Natural killer cell (primary cell): ENCODE measurements around the gene BTN1A1. TPM values are rescaled to one million over a fixed set of nuclear protein-coding genes. Genes with fewer than 3 reads are reported as not detected.
A peak's percentile ranks its signal among the peaks of the same experiment; 100 is the strongest.
"Not testable (repeated sequence)": the region's sequence is repeated elsewhere in the genome, so short reads cannot be mapped to it uniquely, and the experiment has no call there.

Experiments used
- ATAC-seq, 3 donors: fragments of 150-1000 bp in 2 of 3; fragments of 200-7000 bp in 1 of 3; cut with Tn5 transposase; 1 replicate in 1 of 3; 2 replicates in 2 of 3; pipeline ENCODE4 v1.10.0; 2021; ENCODE audit warnings: mild to moderate bottlenecking in 2 of 3, moderate library complexity in 2 of 3
- DNase-seq, 2 donors: peaks; one replicate each; pipeline versions ENCODE4 v3.0.0 to v3.0.0-alpha.2; 2013 to 2021; ENCODE audit warnings: mixed read lengths in 1 of 2
- H3K27ac ChIP-seq: one replicate; pipeline ENCODE4 v1.5.1; 2013; ENCODE audit warnings: mild to moderate bottlenecking, low read length
- H3K27me3 ChIP-seq: one replicate; pipeline ENCODE4 v1.6.1; 2013; ENCODE audit warnings: low read length; ENCODE audit not compliant: control insufficient read depth, insufficient read depth
- H3K36me3 ChIP-seq: one replicate; pipeline ENCODE4 v1.6.1; 2013; ENCODE audit warnings: low read length; ENCODE audit not compliant: control insufficient read depth, insufficient read depth
- H3K4me1 ChIP-seq: one replicate; pipeline ENCODE4 v1.6.1; 2013; ENCODE audit warnings: low read length; ENCODE audit not compliant: control insufficient read depth, insufficient read depth
- H3K4me3 ChIP-seq: one replicate; pipeline ENCODE4 v1.5.1; 2013; ENCODE audit warnings: low read length
- H3K9me3 ChIP-seq: one replicate; pipeline ENCODE4 v1.6.1; 2013; ENCODE audit warnings: low read length; ENCODE audit not compliant: control insufficient read depth, insufficient read depth
- H3K27ac Mint-ChIP-seq, 2 donors: one replicate each; pipeline ENCODE4 v1.8.0; 2022; ENCODE audit warnings: mild to moderate bottlenecking in 2 of 2, mixed read lengths in 2 of 2, moderate library complexity in 1 of 2
- H3K27me3 Mint-ChIP-seq, 2 donors: one replicate each; pipeline ENCODE4 v1.8.0; 2022; ENCODE audit warnings: low read depth in 2 of 2, mixed read lengths in 2 of 2
- H3K36me3 Mint-ChIP-seq: one replicate; pipeline ENCODE4 v1.8.0; 2022; ENCODE audit warnings: mixed read lengths
- H3K4me1 Mint-ChIP-seq, 2 donors: one replicate each; pipeline ENCODE4 v1.8.0; 2022; ENCODE audit warnings: mixed read lengths in 2 of 2
- H3K4me3 Mint-ChIP-seq: one replicate; pipeline ENCODE4 v1.8.0; 2022; ENCODE audit warnings: mild to moderate bottlenecking, moderate library complexity, mixed read lengths
- H3K9me3 Mint-ChIP-seq, 2 donors: one replicate each; pipeline ENCODE4 v1.8.0; 2022; ENCODE audit warnings: mixed read lengths in 2 of 2
- WGBS: methylation state at CpG from one replicate; pipeline ENCODE4 v1.1.7; 2013; ENCODE audit warnings: missing lambda C conversion rate; ENCODE audit not compliant: insufficient coverage; 5-methylcytosine and 5-hydroxymethylcytosine counted together
- intact Hi-C: fragments of 100-400 bp; cut with micrococcal nuclease; formaldehyde crosslinking; loops from one replicate; pipeline ENCODE4 v1.14.2; 2022
- total RNA-seq, 4 donors: library from RNA; stranded (reverse); fragments of 120-200 nt in 1 of 4; gene quantifications; one replicate each; pipeline versions ENCODE4 v1.2.3 to v1.2.4, GENCODE V29; 2013 to 2022
- TF ChIP-seq, protein P1 (sequence below): fragments of 200-600 bp; IDR thresholded peaks from one replicate; pipeline ENCODE4 v1.8.0; 2022; ENCODE audit warnings: antibody characterized with exemption

The BTN1A1 gene
- total RNA-seq, 3 donors from 2014 or later (not counting 1 experiment from before 2014, with no cell fraction given), result not detected

DNA sequence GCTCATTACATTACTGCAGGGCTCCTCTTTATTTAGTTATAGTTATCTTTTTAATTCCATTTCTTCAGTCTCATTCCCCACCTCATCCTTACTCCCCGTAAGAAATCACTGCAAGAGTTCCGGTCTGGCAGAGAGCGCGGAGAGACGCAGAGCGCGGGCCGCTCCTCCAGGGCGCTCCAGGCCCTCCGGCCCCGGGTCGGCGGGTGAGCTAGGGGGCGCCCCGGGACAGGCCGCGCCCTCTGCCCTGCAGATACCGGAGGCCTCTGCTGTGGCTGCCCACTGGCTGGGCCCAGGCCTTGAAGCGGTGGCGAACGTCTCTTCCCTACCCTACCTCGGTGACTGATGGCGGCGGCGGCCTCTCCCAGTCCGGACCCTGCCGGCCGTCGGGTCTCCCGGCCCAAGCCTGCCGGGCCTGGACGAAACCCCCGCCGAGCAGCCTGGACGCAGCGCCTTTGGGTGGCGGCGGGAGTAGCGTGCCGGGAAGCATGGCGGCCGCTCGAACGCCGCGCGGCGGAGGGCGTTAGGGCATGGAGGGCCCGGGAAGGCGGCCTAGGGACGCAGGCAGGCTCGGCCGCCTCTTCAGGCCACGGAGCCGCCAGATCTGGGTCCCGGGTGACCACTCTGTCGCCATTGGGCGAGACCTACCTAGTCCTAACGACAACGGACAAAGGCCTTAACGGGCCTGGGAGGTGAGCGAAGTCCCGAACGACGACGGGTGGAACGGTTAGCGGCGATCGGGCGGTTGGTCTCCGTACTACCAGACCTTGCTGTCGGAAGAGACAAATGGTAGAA is 21.7 kb downstream of the BTN1A1 start:
- intact Hi-C loops, result loop anchor here (1.0 kb wide), 2 partner anchors 16 to 32 kb away; no protein-coding TSS in a partner anchor
- peak overlapping the region; percentile 91 for H3K27ac ChIP-seq
- H3K36me3 ChIP-seq, result no peaks in the 10 kb centered on the region
- ATAC-seq, result peak; percentile 68 to 82 (median 76)
- DNase-seq, result peak; percentile 80 to 83
- TF ChIP-seq, protein P1, sequence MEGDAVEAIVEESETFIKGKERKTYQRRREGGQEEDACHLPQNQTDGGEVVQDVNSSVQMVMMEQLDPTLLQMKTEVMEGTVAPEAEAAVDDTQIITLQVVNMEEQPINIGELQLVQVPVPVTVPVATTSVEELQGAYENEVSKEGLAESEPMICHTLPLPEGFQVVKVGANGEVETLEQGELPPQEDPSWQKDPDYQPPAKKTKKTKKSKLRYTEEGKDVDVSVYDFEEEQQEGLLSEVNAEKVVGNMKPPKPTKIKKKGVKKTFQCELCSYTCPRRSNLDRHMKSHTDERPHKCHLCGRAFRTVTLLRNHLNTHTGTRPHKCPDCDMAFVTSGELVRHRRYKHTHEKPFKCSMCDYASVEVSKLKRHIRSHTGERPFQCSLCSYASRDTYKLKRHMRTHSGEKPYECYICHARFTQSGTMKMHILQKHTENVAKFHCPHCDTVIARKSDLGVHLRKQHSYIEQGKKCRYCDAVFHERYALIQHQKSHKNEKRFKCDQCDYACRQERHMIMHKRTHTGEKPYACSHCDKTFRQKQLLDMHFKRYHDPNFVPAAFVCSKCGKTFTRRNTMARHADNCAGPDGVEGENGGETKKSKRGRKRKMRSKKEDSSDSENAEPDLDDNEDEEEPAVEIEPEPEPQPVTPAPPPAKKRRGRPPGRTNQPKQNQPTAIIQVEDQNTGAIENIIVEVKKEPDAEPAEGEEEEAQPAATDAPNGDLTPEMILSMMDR, result peak; percentile 47
- Mint-ChIP-seq H3K27ac (peak overlapping the region; percentile 89 to 96), H3K9me3 (no peaks in the 10 kb centered on the region), H3K4me3 (peak overlapping the region; percentile 89), H3K36me3 (peaks cover 5% of the 10 kb centered on the region), H3K4me1 (peaks cover 26 to 30% of the 10 kb centered on the region in 2 donors), H3K27me3 (no peaks in the 10 kb centered on the region)
- H3K4me1 ChIP-seq, result peaks cover 13% of the 10 kb centered on the region
- WGBS, result 14% methylated on average over 74 of the region's 74 CpGs
- H3K9me3 ChIP-seq, result no peaks in the 10 kb centered on the region
- H3K4me3 ChIP-seq, result peak overlapping the region; percentile 85
- H3K27me3 ChIP-seq, result no peaks in the 10 kb centered on the region

DNA sequence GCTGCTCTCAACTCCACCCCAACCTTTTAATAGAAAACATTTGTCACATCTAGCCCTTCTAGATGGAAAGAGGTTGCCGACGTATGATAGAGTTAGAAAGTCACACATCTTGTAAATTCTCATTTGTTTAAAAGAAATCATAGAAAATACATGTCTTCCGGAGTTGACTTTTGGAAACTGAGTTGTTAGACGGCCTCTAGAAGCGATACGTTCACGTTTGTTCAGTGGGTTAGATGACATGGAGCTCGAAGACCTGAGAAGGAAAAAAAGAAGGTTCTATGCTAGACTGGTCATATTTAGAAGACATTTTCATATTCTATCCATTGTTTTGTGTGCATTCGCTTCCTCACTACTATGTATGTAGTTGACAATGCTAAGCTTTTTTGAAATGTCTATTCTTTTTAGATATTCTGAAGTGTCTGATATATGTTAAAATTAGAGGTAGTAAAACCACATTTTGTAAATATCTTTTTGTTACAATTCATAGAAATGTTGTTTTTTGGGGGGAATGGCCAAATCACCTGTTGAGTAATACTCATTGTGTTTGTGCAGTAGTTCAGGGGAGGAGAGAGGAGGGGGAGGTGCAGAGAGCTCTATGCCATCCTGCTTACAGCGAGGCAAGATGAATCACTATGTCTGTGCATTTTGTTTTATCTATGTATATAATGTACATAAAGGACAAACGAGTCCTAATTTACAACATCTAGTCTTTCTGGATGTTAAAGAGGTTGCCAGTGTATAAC is 22.6 kb downstream of the BTN1A1 start:
- H3K36me3 Mint-ChIP-seq, ATAC-seq, H3K27me3 ChIP-seq, intact Hi-C loops, H3K9me3 ChIP-seq, H3K27me3 Mint-ChIP-seq, H3K36me3 ChIP-seq, H3K9me3 Mint-ChIP-seq: not testable (repeated sequence)
- WGBS, result 84% methylated on average over 7 of the region's 11 CpGs
- H3K27ac ChIP-seq, result peak overlapping the region; percentile 91
- Mint-ChIP-seq H3K4me1 (peaks cover 26 to 30% of the 10 kb centered on the region in 2 donors), H3K4me3 (peak overlapping the region; percentile 89), H3K27ac (peak overlapping the region; percentile 89 to 96)
- H3K4me1 ChIP-seq, result peaks cover 13% of the 10 kb centered on the region
- H3K4me3 ChIP-seq, result peak overlapping the region; percentile 85
- DNase-seq, result peak in 1 of 2 donors; percentile 54

DNA sequence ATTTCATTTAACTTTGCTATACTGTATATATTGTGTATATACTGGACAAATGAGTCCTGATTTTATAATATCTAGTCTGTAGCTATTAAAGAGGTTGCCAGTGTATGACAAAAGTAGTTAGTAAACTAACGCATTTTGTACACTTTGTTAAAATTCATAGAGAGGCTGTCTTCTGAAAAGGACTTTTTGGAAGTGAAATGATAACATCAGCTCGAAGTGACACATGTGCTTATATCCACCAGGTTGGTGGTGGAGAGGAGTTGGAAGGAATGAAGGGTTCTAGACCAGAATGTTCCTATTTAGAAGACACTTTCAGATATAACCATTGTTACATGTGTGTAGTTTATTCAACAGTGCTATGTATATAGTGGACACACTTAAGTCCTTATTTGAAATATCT is 24.2 kb downstream of the BTN1A1 start:
- ATAC-seq, H3K27ac ChIP-seq, H3K27ac Mint-ChIP-seq, DNase-seq, H3K27me3 ChIP-seq, H3K36me3 ChIP-seq, H3K4me3 ChIP-seq, H3K4me3 Mint-ChIP-seq, H3K27me3 Mint-ChIP-seq, H3K9me3 ChIP-seq, H3K9me3 Mint-ChIP-seq, intact Hi-C loops, H3K36me3 Mint-ChIP-seq: not testable (repeated sequence)
- 100% methylated on average over 2 of the region's 2 CpGs for WGBS
- H3K4me1 Mint-ChIP-seq, result peaks cover 26 to 30% of the 10 kb centered on the region in 2 donors
- peaks cover 13% of the 10 kb centered on the region for H3K4me1 ChIP-seq

DNA sequence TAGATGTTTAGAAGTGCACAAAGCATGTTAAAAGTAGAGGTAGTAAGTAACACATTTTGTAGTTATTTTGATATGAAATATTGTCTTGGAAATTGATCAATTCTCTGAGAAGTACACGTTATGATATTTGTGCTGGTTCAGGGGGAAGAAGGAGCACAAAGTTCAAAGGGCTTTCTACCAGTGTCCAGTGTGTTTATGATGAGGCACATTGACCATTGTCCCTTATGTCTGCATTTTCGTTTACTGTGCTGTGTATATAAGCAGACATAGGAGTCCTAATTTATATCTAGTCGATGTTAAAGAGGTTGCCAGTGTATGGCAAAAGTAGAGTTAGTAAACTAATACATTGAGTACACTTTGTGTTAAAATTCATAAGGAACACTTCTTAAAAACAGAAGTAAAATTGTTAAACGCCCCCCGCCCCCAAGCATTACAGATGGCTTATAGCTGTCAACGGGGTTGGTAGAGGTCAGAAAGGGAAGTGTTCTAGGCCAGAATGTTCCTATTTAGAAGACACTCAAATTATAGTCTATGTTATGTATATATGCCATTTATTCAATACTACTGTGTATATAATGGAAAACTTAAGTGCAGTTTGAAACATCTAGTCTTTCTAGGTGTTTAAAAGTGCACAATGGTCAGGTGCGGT is 24.7 kb downstream of the BTN1A1 start:
- intact Hi-C loops, result no loop called here
- no peaks in the 10 kb centered on the region for H3K27me3 ChIP-seq
- no peak for DNase-seq
- 76% methylated on average over 5 of the region's 7 CpGs for WGBS
- Mint-ChIP-seq H3K4me3 (no peak overlapping the region), H3K4me1 (peaks cover 26 to 34% of the 10 kb centered on the region in 2 donors), H3K36me3 (peaks cover 5% of the 10 kb centered on the region), H3K27me3 (no peaks in the 10 kb centered on the region), H3K27ac (no peak overlapping the region), H3K9me3 (no peaks in the 10 kb centered on the region)
- no peaks in the 10 kb centered on the region for H3K9me3 ChIP-seq
- no peak overlapping the region for H3K4me3 ChIP-seq
- no peaks in the 10 kb centered on the region for H3K36me3 ChIP-seq
- no peak overlapping the region for H3K27ac ChIP-seq
- ATAC-seq, result no peak
- H3K4me1 ChIP-seq, result peaks cover 13% of the 10 kb centered on the region
- TF ChIP-seq, protein P1, result no peak
